SK-N-SH treated with all-trans-retinoic acid at 6 μM for 48 hours (cell line): ENCODE measurements around the gene TNKS1BP1.

Experiments used
- ARNTL ChIP-seq: fragments of 450-650 bp; formaldehyde crosslinking; IDR thresholded peaks from 2 replicates; pipeline ENCODE4 v1.5.0; 2020; ENCODE audit warnings: low read depth, mild to moderate bottlenecking, moderate library complexity, borderline replicate concordance
- BACH2 ChIP-seq: fragments of 250-450 bp; sonication (Bioruptor Pico); IDR thresholded peaks from 2 replicates; pipeline ENCODE4 v1.9.0; 2021; ENCODE audit warnings: mild to moderate bottlenecking, borderline replicate concordance
- POU6F1 ChIP-seq: fragments of 250-450 bp; sonication (Bioruptor Pico); IDR thresholded peaks from 2 replicates; pipeline ENCODE4 v1.8.0; 2021; ENCODE audit warnings: low read depth, mild to moderate bottlenecking, moderate library complexity, borderline replicate concordance
- PPARA ChIP-seq: fragments of 250-450 bp; sonication (Bioruptor Pico); IDR thresholded peaks from 2 replicates; pipeline ENCODE4 v1.5.0; 2020; ENCODE audit warnings: mild to moderate bottlenecking, borderline replicate concordance
- SNAI2 ChIP-seq: fragments of 250-450 bp; sonication (Bioruptor Pico); IDR thresholded peaks from 2 replicates; pipeline ENCODE4 v1.5.0; 2020; ENCODE audit warnings: mild to moderate bottlenecking, moderate library complexity
- TCF4 ChIP-seq: fragments of 250-450 bp; sonication (Bioruptor Pico); IDR thresholded peaks from 2 replicates; pipeline ENCODE4 v1.8.0; 2021; ENCODE audit warnings: mild to moderate bottlenecking, moderate library complexity, borderline replicate concordance
- ZFP3 ChIP-seq: fragments of 250-450 bp; sonication (Bioruptor Pico); IDR thresholded peaks from 2 replicates; pipeline ENCODE4 v1.5.0; 2020; ENCODE audit warnings: mild to moderate bottlenecking, moderate library complexity
- ZFP30 ChIP-seq: fragments of 450-650 bp; formaldehyde crosslinking; IDR thresholded peaks from 2 replicates; pipeline ENCODE4 v1.5.0; 2022; ENCODE audit warnings: mild to moderate bottlenecking, moderate library complexity
- ZNF8 ChIP-seq: fragments of 450-650 bp; formaldehyde crosslinking; IDR thresholded peaks from 2 replicates; pipeline ENCODE4 v1.5.0; 2020; ENCODE audit warnings: mild to moderate bottlenecking, moderate library complexity
- TF ChIP-seq, protein P1 (sequence below): fragments of 250-450 bp; sonication (Bioruptor Pico); IDR thresholded peaks from 2 replicates; pipeline ENCODE4 v1.8.0; 2020; ENCODE audit warnings: mild to moderate bottlenecking, moderate library complexity, borderline replicate concordance

DNA sequence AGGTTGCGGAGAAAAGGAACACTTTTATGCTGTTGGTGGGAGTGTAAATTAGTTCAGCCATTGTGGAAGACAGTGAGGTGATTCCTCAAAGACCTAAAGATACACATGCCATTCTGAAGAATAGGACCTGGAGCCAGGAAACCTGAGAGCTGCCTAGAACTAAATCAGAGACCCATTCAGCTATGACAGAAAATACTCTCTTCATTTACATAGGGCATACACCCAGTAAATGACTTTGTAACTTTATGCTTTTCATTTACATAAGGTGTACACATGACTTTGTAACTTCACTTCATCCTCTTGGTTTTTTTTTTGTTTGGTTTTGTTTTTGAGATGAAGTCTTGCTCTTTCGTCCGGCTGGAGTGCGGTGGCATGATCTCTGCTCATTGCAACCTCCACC, 62.6 kb downstream of the TNKS1BP1 start:
- TF ChIP-seq TCF4 (CRISPR knock-in tag) = no peak
- TF ChIP-seq, protein P1, sequence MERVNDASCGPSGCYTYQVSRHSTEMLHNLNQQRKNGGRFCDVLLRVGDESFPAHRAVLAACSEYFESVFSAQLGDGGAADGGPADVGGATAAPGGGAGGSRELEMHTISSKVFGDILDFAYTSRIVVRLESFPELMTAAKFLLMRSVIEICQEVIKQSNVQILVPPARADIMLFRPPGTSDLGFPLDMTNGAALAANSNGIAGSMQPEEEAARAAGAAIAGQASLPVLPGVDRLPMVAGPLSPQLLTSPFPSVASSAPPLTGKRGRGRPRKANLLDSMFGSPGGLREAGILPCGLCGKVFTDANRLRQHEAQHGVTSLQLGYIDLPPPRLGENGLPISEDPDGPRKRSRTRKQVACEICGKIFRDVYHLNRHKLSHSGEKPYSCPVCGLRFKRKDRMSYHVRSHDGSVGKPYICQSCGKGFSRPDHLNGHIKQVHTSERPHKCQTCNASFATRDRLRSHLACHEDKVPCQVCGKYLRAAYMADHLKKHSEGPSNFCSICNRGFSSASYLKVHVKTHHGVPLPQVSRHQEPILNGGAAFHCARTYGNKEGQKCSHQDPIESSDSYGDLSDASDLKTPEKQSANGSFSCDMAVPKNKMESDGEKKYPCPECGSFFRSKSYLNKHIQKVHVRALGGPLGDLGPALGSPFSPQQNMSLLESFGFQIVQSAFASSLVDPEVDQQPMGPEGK (CRISPR knock-in tag) = no peak
- no peak for TF ChIP-seq ZFP3 (CRISPR knock-in tag)
- TF ChIP-seq POU6F1 (CRISPR knock-in tag) = no peak
- TF ChIP-seq ARNTL (CRISPR knock-in tag) = no peak
- TF ChIP-seq PPARA (CRISPR knock-in tag) = no peak
- TF ChIP-seq SNAI2 (CRISPR knock-in tag) = no peak
- TF ChIP-seq ZFP30 (CRISPR knock-in tag) = no peak
- no peak for TF ChIP-seq ZNF8 (CRISPR knock-in tag)
- TF ChIP-seq BACH2 = no peak
